ENCODE data around the gene TMEM120B.

Gene TMEM120B

GRCh38 chr12:121806009-121806545 lies 93.5 kb downstream of the TMEM120B start:
- DNase-seq = peak; percentile 56 to 61

- peak; percentile 56 to 61 for DNase-seq
These were observed 94.2 kb downstream of the TMEM120B start for GRCh38 chr12:121806546-121807423.

- no peak for DNase-seq
These were observed 95.2 kb downstream of the TMEM120B start for GRCh38 chr12:121807642-121808347.

- DNase-seq = no peak
These were observed 96.1 kb downstream of the TMEM120B start for GRCh38 chr12:121808623-121809022.

GRCh38 chr12:121809712-121810116 lies 97.2 kb downstream of the TMEM120B start:
- no peak for DNase-seq

GRCh38 chr12:121810234-121810817 lies 97.8 kb downstream of the TMEM120B start:
- no peak for DNase-seq

GRCh38 chr12:121810833-121811433 lies 98.4 kb downstream of the TMEM120B start:
- DNase-seq = no peak

GRCh38 chr12:121811434-121812319 lies 99.1 kb downstream of the TMEM120B start:
- peak; percentile 42 to 60 for DNase-seq

GRCh38 chr12:121812320-121812871 lies 99.8 kb downstream of the TMEM120B start:
- DNase-seq = no peak

GRCh38 chr12:121812921-121813896 lies 100.7 kb downstream of the TMEM120B start:
- DNase-seq = no peak

- DNase-seq = no peak
These were observed 101.4 kb downstream of the TMEM120B start for GRCh38 chr12:121813951-121814350.

- no peak for DNase-seq
These were observed 102.0 kb downstream of the TMEM120B start for GRCh38 chr12:121814429-121815119.

GRCh38 chr12:121815263-121815662 lies 102.7 kb downstream of the TMEM120B start:
- no peak for DNase-seq

- no peak for DNase-seq
These were observed 104.5 kb downstream of the TMEM120B start for GRCh38 chr12:121816925-121817647.

GRCh38 chr12:121817648-121818043 lies 105.1 kb downstream of the TMEM120B start:
- DNase-seq = no peak

- no peak for DNase-seq
These were observed 106.8 kb downstream of the TMEM120B start for GRCh38 chr12:121819212-121819949.

GRCh38 chr12:121820056-121820455 lies 107.5 kb downstream of the TMEM120B start:
- no peak for DNase-seq
